Measurements from ENCODE around the gene FDX2. TPM values are rescaled to one million over a fixed set of nuclear protein-coding genes. Genes with fewer than 3 reads are reported as not detected.

FDX2 gene
- total and polyA plus RNA-seq, 4 donors: 5.8 to 18.7 (median 10.0) TPM

- peaks cover 7 to 26% (median 16%) of the 10 kb centered on the region in 4 donors for H3K4me1 ChIP-seq (ENCODE audit: control insufficient read depth in 4 of 4, insufficient read depth in 4 of 4, low read length in 3 of 4)
- no peak overlapping the region for H3K9ac ChIP-seq (ENCODE audit: low read depth in 1 of 2, low read length in 2 of 2)
- no peak overlapping the region for H3K4me3 ChIP-seq (ENCODE audit: low read depth in 1 of 3, low read length in 3 of 3)
- no peak for DNase-seq (ENCODE audit: low spot score)
- peaks cover 14 to 49% (median 32%) of the 10 kb centered on the region in 4 donors for H3K36me3 ChIP-seq (ENCODE audit: control insufficient read depth in 4 of 4, insufficient read depth in 3 of 4, low read depth in 1 of 4, low read length in 3 of 4)
- TF ChIP-seq HNF4A (conservative IDR thresholded peaks at IDR 0.05): no peak
- no peak for TF ChIP-seq TAF1 (conservative IDR thresholded peaks at IDR 0.05)
- TF ChIP-seq, protein P1, sequence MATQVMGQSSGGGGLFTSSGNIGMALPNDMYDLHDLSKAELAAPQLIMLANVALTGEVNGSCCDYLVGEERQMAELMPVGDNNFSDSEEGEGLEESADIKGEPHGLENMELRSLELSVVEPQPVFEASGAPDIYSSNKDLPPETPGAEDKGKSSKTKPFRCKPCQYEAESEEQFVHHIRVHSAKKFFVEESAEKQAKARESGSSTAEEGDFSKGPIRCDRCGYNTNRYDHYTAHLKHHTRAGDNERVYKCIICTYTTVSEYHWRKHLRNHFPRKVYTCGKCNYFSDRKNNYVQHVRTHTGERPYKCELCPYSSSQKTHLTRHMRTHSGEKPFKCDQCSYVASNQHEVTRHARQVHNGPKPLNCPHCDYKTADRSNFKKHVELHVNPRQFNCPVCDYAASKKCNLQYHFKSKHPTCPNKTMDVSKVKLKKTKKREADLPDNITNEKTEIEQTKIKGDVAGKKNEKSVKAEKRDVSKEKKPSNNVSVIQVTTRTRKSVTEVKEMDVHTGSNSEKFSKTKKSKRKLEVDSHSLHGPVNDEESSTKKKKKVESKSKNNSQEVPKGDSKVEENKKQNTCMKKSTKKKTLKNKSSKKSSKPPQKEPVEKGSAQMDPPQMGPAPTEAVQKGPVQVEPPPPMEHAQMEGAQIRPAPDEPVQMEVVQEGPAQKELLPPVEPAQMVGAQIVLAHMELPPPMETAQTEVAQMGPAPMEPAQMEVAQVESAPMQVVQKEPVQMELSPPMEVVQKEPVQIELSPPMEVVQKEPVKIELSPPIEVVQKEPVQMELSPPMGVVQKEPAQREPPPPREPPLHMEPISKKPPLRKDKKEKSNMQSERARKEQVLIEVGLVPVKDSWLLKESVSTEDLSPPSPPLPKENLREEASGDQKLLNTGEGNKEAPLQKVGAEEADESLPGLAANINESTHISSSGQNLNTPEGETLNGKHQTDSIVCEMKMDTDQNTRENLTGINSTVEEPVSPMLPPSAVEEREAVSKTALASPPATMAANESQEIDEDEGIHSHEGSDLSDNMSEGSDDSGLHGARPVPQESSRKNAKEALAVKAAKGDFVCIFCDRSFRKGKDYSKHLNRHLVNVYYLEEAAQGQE (IDR thresholded peaks at IDR 0.05): no peak
- no peak for TF ChIP-seq RXRA (IDR thresholded peaks at IDR 0.05)
- TF ChIP-seq ATF3 (IDR thresholded peaks at IDR 0.05): no peak
- TF ChIP-seq NR2F2 (IDR thresholded peaks at IDR 0.05): no peak
- TF ChIP-seq FOXA2 (IDR thresholded peaks at IDR 0.05): no peak
- TF ChIP-seq SP1 (IDR thresholded peaks at IDR 0.05): no peak
- TF ChIP-seq YY1 (IDR thresholded peaks at IDR 0.05): no peak
- no peak for TF ChIP-seq MAX (IDR thresholded peaks at IDR 0.05)
- no peak for TF ChIP-seq JUND (IDR thresholded peaks at IDR 0.05)
- no peak for TF ChIP-seq HNF4G (IDR thresholded peaks at IDR 0.05)
- TF ChIP-seq, protein P2, sequence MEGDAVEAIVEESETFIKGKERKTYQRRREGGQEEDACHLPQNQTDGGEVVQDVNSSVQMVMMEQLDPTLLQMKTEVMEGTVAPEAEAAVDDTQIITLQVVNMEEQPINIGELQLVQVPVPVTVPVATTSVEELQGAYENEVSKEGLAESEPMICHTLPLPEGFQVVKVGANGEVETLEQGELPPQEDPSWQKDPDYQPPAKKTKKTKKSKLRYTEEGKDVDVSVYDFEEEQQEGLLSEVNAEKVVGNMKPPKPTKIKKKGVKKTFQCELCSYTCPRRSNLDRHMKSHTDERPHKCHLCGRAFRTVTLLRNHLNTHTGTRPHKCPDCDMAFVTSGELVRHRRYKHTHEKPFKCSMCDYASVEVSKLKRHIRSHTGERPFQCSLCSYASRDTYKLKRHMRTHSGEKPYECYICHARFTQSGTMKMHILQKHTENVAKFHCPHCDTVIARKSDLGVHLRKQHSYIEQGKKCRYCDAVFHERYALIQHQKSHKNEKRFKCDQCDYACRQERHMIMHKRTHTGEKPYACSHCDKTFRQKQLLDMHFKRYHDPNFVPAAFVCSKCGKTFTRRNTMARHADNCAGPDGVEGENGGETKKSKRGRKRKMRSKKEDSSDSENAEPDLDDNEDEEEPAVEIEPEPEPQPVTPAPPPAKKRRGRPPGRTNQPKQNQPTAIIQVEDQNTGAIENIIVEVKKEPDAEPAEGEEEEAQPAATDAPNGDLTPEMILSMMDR (IDR thresholded peaks at IDR 0.05; ENCODE audit: low read depth, low read length, missing input control): no peak
- no peak for TF ChIP-seq FOXA1 (IDR thresholded peaks at IDR 0.05)
- no peak for TF ChIP-seq GABPA (IDR thresholded peaks at IDR 0.05 in 1 of 2, conservative IDR thresholded peaks at IDR 0.05 in 1 of 2)
- no peak for TF ChIP-seq ZBTB33 (IDR thresholded peaks at IDR 0.05)
- 93% methylated on average over 34 of the region's 34 CpGs for WGBS
- H3K9me3 ChIP-seq (ENCODE audit: control insufficient read depth in 4 of 4, low read length in 3 of 4): no peaks in the 10 kb centered on the region
- peaks cover 0 to under 1% (median 0%) of the 10 kb centered on the region in 4 donors for H3K27me3 ChIP-seq (ENCODE audit: control insufficient read depth in 4 of 4, insufficient read depth in 4 of 4, low read length in 3 of 4)
- no peak overlapping the region for H3K27ac ChIP-seq (ENCODE audit: low read depth in 1 of 2, low read length in 2 of 2)
Measured at GRCh38 chr19:10284065-10284959, 31.5 kb downstream of the FDX2 start.
